Heart left ventricle (tissue), 16 donors: ENCODE measurements around the gene RUNX1. TPM values are rescaled to one million over a fixed set of nuclear protein-coding genes. Genes with fewer than 3 reads are reported as not detected.

Experiments
- ATAC-seq, 4 donors: fragments of 200-7000 bp; cut with Tn5 transposase; one replicate each; pipeline ENCODE4 v1.9.1; 2020 to 2022; ENCODE audit warnings: moderate library complexity in 4 of 4, mild to moderate bottlenecking in 3 of 4, moderate number of reproducible peaks in 1 of 4
- DNase-seq, 5 donors: peaks; one replicate each; pipeline ENCODE4 v3.0.0-alpha.2; 2020
- H3K27ac ChIP-seq, 12 donors: fragments of 200-600 bp; sonication (generic) in 4 of 12; one replicate each; pipeline versions ENCODE4 v1.5.0 to v1.8.0; 2016 to 2022; ENCODE audit warnings: mild to moderate bottlenecking in 2 of 12
- H3K27me3 ChIP-seq, 9 donors: fragments of 200-600 bp; sonication (generic) in 2 of 9; one replicate each; pipeline versions ENCODE4 v1.5.1 to v1.8.0; 2016 to 2022; ENCODE audit warnings: mild to moderate bottlenecking in 3 of 9
- H3K36me3 ChIP-seq, 9 donors: fragments of 200-600 bp; sonication (generic) in 2 of 9; one replicate each; pipeline versions ENCODE4 v1.5.0 to v1.8.0; 2018 to 2022; ENCODE audit warnings: mild to moderate bottlenecking in 2 of 9
- H3K4me1 ChIP-seq, 12 donors: fragments of 200-600 bp; sonication (generic) in 4 of 12; one replicate each; pipeline versions ENCODE4 v1.5.0 to v1.8.0; 2016 to 2022; ENCODE audit warnings: mild to moderate bottlenecking in 3 of 12
- H3K4me3 ChIP-seq, 12 donors: fragments of 200-600 bp; sonication (generic) in 4 of 12; one replicate each; pipeline versions ENCODE4 v1.5.0 to v1.8.0; 2017 to 2022; ENCODE audit warnings: mild to moderate bottlenecking in 9 of 12, moderate library complexity in 4 of 12
- H3K9me3 ChIP-seq, 12 donors: fragments of 200-600 bp; sonication (generic) in 4 of 12; one replicate each; pipeline versions ENCODE4 v1.5.0 to v1.8.0; 2016 to 2022; ENCODE audit warnings: mild to moderate bottlenecking in 1 of 12
- CTCF ChIP-seq, 12 donors: fragments of 200-600 bp; sonication (generic) in 4 of 12; IDR thresholded peaks; one replicate each; pipeline versions ENCODE4 v1.5.0 to v1.8.0; 2018 to 2022; ENCODE audit warnings: antibody characterized with exemption in 12 of 12, mild to moderate bottlenecking in 5 of 12
- POLR2A ChIP-seq, 2 donors: fragments of 450-650 bp; IDR thresholded peaks; one replicate each; pipeline ENCODE4 v1.6.1; 2017; ENCODE audit warnings: antibody characterized with exemption in 2 of 2, mild to moderate bottlenecking in 2 of 2, moderate library complexity in 2 of 2
- WGBS, 4 donors: extraction: QIAGEN DNeasy Blood & Tissue Kit in 2 of 4; methylation state at CpG; one replicate each; pipeline versions ENCODE4 v1.1.5 to v1.1.7; 2013 to 2018; 5-methylcytosine and 5-hydroxymethylcytosine counted together
- intact Hi-C, 10 donors: fragments of 100-400 bp; cut with DNase I; formaldehyde crosslinking; loops; one replicate each; pipeline versions ENCODE4 v1.11.1 to v1.14.2; 2022
- polyA plus RNA-seq, 2 donors: library from polyadenylated mRNA; stranded (reverse); fragments of 200-250 nt; gene quantifications; one replicate each; pipeline ENCODE4 v1.2.3, GENCODE V29; 2013
- total RNA-seq, 9 donors: library from RNA; depleted of rRNA in 2 of 9; stranded (reverse); fragments of >200 nt in 2 of 9; fragmentation: NEBNext Ultra II Directional in 3 of 9; extraction: Animal tissue kit (Norgen Biotek cat#: 25700) in 3 of 9; gene quantifications; one replicate each; pipeline versions ENCODE4 v1.1.0 to v1.2.4, GENCODE V29; 2016 to 2023
- donor health status: ischemic (EF 13 %, LVEDD 7.1; RV severe dilation, severe dysfunction).
- donor health status: healthy with polysubstance abuse.
- donor health status: DM: no; HTN: yes; CAD: no.
- donor health status: DM: no; HTN: no; CAD: no.
- donor health status: ischemic (EF 25% LVEDD 6.9; RV normal size, moderate dysfunction).
- donor health status: ischemic (EF 25% LVEDD 5.7; RV mildly dilated, moderate dysfunction).
- donor health status: healthy.
- donor health status: DM: yes; HTN: yes; CAD: no.
- donor health status: ischemic (EF 35%, LVEDD 5.7; RV mildly dilated, moderate dysfunction).
- donor health status: nonischemic (EF 11% LVEDD 7.7; RV severe dilation, severe dysfunction).
- donor health status: DM: yes; HTN: yes; CAD: no.
- donor health status: PGD.
- donor health status: ischemic (EF 29% LVEDD 5.4; RV normal size, mild dysfunction).
- donor health status: nonischemic (EF 23%, LVEDD 6.1; RV moderate dilation, normal function).

RUNX1 gene
- total and polyA plus RNA-seq, 11 donors: 0.61 to 54.5 (median 4.1) TPM

GRCh38 chr21:34802180-34802899 lies 246.8 kb downstream of the RUNX1 start:
- ATAC-seq: no peak
- H3K27ac ChIP-seq: no peak overlapping the region
- WGBS, 4 donors: 85 to 98% (median 87%) methylated on average over 1 of the region's 1 CpG

GRCh38 chr21:34801519-34802132 lies 247.5 kb downstream of the RUNX1 start:
- H3K27ac ChIP-seq: no peak overlapping the region
- H3K27me3 ChIP-seq: no peaks in the 10 kb centered on the region
- WGBS, 4 donors: 55 to 63% (median 58%) methylated on average over 2 of the region's 2 CpGs
- TF ChIP-seq POLR2A (IDR thresholded peaks at IDR 0.05) (no peak), CTCF (IDR thresholded peaks at IDR 0.05) (peak in 5 of 12 donors; percentile 14 to 24 (median 21))
- H3K9me3 ChIP-seq: peaks cover 0 to 15% (median 2%) of the 10 kb centered on the region in 12 donors
- intact Hi-C loops: no loop called here
- no peak for DNase-seq
- ATAC-seq: no peak
- H3K4me3 ChIP-seq: no peak overlapping the region
- H3K4me1 ChIP-seq: peaks cover 0 to 47% (median 0%) of the 10 kb centered on the region in 12 donors
- peaks cover 0 to 64% (median 25%) of the 10 kb centered on the region in 9 donors for H3K36me3 ChIP-seq

More at GRCh38 chr21:34802180-34802899, 246.8 kb downstream of the RUNX1 start:
- intact Hi-C loops: no loop called here
- H3K9me3 ChIP-seq: peaks cover 0 to 22% (median 3%) of the 10 kb centered on the region in 12 donors
- peaks cover 0 to 62% (median 19%) of the 10 kb centered on the region in 9 donors for H3K36me3 ChIP-seq
- H3K4me1 ChIP-seq: peaks cover 0 to 51% (median 0%) of the 10 kb centered on the region in 12 donors
- H3K27me3 ChIP-seq: no peaks in the 10 kb centered on the region
- no peak overlapping the region for H3K4me3 ChIP-seq
- DNase-seq: no peak
- no peak for TF ChIP-seq CTCF (IDR thresholded peaks at IDR 0.05)
- no peak for TF ChIP-seq POLR2A (IDR thresholded peaks at IDR 0.05)

GRCh38 chr21:34800797-34801518 lies 248.1 kb downstream of the RUNX1 start:
- H3K9me3 ChIP-seq: peaks cover 0 to 9% (median 0%) of the 10 kb centered on the region in 12 donors
- DNase-seq: no peak
- H3K27me3 ChIP-seq: no peaks in the 10 kb centered on the region
- intact Hi-C loops: no loop called here
- ATAC-seq: no peak
- TF ChIP-seq POLR2A (IDR thresholded peaks at IDR 0.05) (no peak), CTCF (IDR thresholded peaks at IDR 0.05) (no peak)
- H3K4me3 ChIP-seq: no peak overlapping the region
- peaks cover 0 to 71% (median 25%) of the 10 kb centered on the region in 9 donors for H3K36me3 ChIP-seq
- H3K27ac ChIP-seq: no peak overlapping the region
- WGBS, 4 donors: 62 to 71% (median 65%) methylated on average over 7 of the region's 7 CpGs
- peaks cover 0 to 45% (median 0%) of the 10 kb centered on the region in 12 donors for H3K4me1 ChIP-seq

DNA sequence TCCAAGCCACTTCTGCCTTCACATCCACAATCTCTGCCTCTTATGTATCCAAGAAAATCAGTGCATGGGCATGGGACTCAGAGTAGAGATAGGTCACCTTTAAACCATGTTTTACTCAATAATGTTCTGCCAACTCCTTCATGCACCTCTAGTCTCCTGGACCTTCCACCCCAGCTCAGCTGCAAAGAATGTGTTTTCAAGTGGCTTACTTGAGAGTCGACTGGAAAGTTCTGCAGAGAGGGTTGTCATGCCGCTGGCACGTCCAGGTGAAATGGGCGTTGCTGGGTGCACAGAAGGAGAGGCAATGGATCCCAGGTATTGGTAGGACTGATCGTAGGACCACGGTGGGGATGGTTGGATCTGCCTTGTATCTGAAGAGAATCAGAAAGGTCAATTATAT lies 250.0 kb downstream of the RUNX1 start:
- WGBS, 4 donors: 85 to 92% (median 88%) methylated on average over 6 of the region's 6 CpGs
- H3K27ac ChIP-seq: no peak overlapping the region
- DNase-seq: no peak
- TF ChIP-seq POLR2A (IDR thresholded peaks at IDR 0.05) (no peak), CTCF (IDR thresholded peaks at IDR 0.05) (no peak)
- H3K9me3 ChIP-seq: no peaks in the 10 kb centered on the region
- peaks cover 0 to 89% (median 25%) of the 10 kb centered on the region in 9 donors for H3K36me3 ChIP-seq
- no peaks in the 10 kb centered on the region for H3K27me3 ChIP-seq
- no peak for ATAC-seq
- intact Hi-C loops: no loop called here
- H3K4me3 ChIP-seq: no peak overlapping the region
- H3K4me1 ChIP-seq: peaks cover 0 to 29% (median 2%) of the 10 kb centered on the region in 12 donors
